ENCODE data around the gene SHPK. TPM values are rescaled to one million over a fixed set of nuclear protein-coding genes. Genes with fewer than 3 reads are reported as not detected.

SHPK gene
- total RNA-seq, 1 experiment from 2014 or later: 41.2 TPM

DNA sequence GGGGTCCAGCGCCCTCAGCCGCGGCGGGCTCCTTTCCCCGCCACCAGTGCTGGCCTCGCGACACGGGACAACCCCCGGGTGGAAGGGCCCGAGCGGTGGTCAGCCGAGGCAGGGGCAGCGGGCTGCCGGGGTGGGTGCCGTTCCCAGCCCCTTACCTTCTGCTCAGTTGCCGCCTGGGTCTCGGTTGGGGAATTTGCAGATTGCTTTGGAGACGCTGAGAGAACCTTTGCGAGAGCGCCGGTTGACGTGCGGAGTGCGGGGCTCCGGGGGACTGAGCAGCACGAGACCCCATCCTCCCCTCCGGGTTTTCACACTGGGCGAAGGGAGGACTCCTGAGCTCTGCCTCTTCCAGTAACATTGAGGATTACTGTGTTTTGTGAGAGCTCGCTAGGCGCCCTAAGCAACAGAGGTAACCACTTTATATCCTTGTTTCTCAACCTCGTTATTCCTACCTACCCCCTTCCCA lies 891 bp upstream of the SHPK start:
- no peak for DNase-seq (ENCODE audit: low spot score)
- in situ Hi-C loops (cut with HindIII; ENCODE audit: low sequenced_read_pairs): no loop called here

GRCh38 chr17:3635474-3636153 lies 436 bp downstream of the SHPK start:
- no peak for DNase-seq (ENCODE audit: low spot score)
- in situ Hi-C loops (cut with HindIII; ENCODE audit: low sequenced_read_pairs): no loop called here

GRCh38 chr17:3632287-3632686 lies 3.8 kb downstream of the SHPK start:
- DNase-seq (ENCODE audit: low spot score): no peak
- in situ Hi-C loops (cut with HindIII; ENCODE audit: low sequenced_read_pairs): no loop called here

GRCh38 chr17:3630781-3631180 lies 5.3 kb downstream of the SHPK start:
- in situ Hi-C loops (cut with HindIII; ENCODE audit: low sequenced_read_pairs): no loop called here
- no peak for DNase-seq (ENCODE audit: low spot score)

- in situ Hi-C loops (cut with HindIII; ENCODE audit: low sequenced_read_pairs): no loop called here
- DNase-seq (ENCODE audit: low spot score): no peak
These were observed 8.3 kb downstream of the SHPK start for GRCh38 chr17:3627769-3628167.

GRCh38 chr17:3626831-3627768 lies 8.9 kb downstream of the SHPK start:
- in situ Hi-C loops (cut with HindIII; ENCODE audit: low sequenced_read_pairs): no loop called here
- DNase-seq (ENCODE audit: low spot score): no peak

DNA sequence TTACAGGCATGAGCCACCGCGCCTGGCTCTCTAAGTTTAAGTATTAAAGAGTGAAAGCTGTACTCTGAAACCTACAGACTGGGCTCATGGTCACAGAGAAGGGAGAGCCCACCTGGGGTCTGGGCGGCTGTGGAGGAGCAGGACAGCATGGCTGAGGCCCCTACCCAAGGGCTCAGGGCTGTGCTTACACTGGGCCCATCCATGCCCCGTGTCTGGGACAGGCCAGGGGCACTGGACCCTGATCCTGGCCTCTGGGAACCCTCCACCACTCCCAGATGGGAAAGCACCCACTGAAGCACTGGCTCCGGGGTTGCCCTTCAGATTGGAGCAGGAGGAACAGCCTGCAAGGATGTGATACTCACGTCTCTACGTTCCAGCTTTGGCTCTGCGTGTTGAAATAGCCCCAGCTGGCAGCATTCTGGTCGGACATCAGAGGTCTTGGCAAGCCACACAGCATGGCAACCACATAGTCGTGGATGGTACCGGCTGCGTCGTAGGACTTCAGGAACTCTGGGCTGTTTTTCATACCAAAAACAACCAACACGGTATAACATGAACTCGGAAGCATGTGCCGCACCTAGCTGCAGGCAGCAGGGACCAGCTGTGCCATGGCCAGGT lies 13.0 kb downstream of the SHPK start:
- DNase-seq (ENCODE audit: low spot score): no peak
- in situ Hi-C loops (cut with HindIII; ENCODE audit: low sequenced_read_pairs): no loop called here

DNA sequence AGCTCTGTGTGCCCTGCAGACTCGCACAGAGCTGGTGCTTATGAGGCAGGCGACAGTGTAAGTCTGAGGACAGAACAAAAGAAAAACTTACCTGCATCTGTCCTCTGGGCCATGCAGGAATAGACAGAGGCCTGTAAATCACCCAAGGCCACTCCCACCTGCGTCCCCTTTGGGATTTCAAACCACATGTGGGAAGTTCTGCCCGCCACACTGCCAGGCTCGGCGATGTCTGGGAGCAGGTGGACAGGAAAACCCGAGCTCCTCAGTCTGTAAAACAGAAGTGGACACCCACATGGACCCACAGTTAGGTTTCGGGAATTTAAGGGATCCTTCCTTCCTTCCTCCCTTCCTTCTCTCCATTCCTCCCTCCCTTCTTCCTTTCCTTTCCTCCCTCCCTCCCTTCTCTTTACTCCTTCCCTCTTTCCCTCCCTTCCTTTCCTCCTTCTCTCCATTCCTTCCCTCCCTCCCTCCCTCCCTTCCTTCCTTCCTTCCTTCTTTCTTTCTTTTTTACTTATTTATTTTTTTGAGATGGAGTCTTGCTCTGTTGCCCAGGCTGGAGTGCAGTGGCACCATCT lies 14.8 kb downstream of the SHPK start:
- in situ Hi-C loops (cut with HindIII; ENCODE audit: low sequenced_read_pairs): no loop called here
- DNase-seq (ENCODE audit: low spot score): no peak

DNA sequence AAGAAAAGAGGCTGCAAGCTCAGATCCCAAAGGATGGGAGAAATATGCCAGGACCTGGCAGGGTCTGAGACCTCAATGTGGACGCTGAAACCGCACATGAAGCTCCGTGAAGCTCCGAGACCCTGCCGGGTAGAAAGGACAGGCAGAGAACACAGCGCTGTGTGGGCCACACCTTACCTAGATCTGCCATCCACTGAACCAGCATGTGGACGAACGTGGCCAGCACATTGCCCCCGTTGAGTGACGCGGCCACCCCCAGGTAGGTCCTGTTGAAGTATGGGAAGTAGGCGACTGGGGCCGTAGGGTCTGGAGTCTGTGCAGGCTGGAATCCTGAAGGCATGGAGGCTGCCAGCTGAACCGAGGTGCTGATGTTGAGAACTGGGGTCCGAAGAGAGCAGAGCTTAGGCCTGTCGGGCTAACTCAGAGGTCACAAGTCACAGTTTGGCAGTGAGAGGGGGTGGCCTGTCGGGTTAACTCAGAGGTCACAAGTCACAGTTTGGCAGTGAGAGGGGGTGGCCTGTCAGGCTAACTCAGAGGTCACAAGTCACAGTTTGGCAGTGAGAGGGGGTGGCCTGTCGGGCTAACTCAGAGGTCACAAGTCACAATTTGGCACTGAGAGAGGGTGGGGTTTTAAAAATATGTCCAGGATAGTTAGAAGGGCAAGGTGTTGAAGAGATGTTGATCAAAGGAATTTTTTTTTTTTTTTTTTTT lies 20.7 kb downstream of the SHPK start:
- in situ Hi-C loops (cut with HindIII; ENCODE audit: low sequenced_read_pairs): no loop called here

DNA sequence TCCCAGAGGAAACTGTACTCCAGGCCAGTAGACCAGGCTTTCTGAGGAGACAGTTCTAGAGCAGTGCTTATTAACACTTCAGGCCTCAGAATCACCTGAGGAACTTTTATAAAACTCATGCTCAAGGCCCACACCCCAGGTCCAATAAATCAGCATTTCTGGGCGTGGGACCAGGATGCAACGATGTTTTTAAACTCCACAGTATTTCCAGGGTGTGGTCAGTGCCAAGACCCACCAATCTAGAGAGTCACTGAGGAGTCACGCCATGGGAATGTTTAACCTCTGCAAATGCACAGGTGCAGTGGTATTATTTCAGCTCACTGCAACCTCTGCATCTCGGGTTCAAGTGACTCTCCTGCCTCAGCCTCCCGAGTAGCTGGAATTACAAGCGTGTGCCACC lies 22.9 kb downstream of the SHPK start:
- in situ Hi-C loops (cut with HindIII; ENCODE audit: low sequenced_read_pairs): no loop called here
- no peak for DNase-seq (ENCODE audit: low spot score)

More for the DNA sequence above, 20.7 kb downstream of the SHPK start:
- no peak for DNase-seq (ENCODE audit: low spot score)

GRCh38 chr17:3610523-3610922 lies 25.5 kb downstream of the SHPK start:
- in situ Hi-C loops (cut with HindIII; ENCODE audit: low sequenced_read_pairs): no loop called here
- no peak for DNase-seq (ENCODE audit: low spot score)

GRCh38 chr17:3609689-3610088 lies 26.4 kb downstream of the SHPK start:
- no peak for DNase-seq (ENCODE audit: low spot score)
- in situ Hi-C loops (cut with HindIII; ENCODE audit: low sequenced_read_pairs): no loop called here

DNA sequence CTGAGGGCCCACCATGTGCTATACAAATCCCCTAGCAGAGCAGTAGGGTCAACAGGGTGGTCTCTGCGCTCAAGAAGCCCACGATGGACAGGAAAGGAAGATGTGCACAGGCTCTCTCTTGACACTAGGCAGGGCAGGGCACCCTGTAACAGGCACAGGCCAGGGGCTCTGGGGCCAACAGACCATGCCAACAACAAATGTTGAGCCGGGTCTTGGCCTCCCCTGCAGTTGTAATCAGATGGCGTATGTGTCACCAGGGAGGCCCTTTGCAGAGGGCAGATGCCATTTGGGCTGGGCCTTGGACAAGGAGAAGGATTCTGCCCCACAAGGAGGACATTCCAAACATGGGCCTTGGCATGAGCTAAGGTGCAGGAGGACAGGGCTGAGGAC lies 32.2 kb downstream of the SHPK start:
- in situ Hi-C loops (cut with HindIII; ENCODE audit: low sequenced_read_pairs): no loop called here
- DNase-seq (ENCODE audit: low spot score): no peak

- in situ Hi-C loops (cut with HindIII; ENCODE audit: low sequenced_read_pairs): no loop called here
- no peak for DNase-seq (ENCODE audit: low spot score)
These were observed 32.8 kb downstream of the SHPK start for GRCh38 chr17:3603119-3603869.

DNA sequence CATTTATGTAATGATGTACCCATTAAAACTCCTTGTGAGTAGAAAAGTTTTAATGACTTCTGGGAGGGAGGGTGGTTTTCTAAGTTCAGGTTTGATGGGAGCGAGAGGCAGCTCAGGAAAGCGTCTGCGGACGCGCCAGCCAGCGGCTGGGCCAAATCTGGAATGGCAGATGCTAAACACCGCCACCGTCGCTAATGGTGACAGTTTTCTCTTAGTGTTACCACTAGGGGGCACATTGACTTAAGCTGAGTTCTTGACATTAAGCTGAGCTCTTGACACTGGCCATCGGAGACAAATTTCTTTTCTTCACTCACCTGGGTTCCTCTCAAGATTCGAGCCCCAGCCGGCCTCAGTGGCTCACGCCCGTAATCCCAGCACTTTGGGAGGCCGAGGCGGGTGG lies 33.6 kb downstream of the SHPK start:
- in situ Hi-C loops (cut with HindIII; ENCODE audit: low sequenced_read_pairs): no loop called here
- peak; percentile 8 for DNase-seq (ENCODE audit: low spot score)

- no peak for DNase-seq (ENCODE audit: low spot score)
- in situ Hi-C loops (cut with HindIII; ENCODE audit: low sequenced_read_pairs): no loop called here
These were observed 35.4 kb downstream of the SHPK start for GRCh38 chr17:3600529-3601205.

DNA sequence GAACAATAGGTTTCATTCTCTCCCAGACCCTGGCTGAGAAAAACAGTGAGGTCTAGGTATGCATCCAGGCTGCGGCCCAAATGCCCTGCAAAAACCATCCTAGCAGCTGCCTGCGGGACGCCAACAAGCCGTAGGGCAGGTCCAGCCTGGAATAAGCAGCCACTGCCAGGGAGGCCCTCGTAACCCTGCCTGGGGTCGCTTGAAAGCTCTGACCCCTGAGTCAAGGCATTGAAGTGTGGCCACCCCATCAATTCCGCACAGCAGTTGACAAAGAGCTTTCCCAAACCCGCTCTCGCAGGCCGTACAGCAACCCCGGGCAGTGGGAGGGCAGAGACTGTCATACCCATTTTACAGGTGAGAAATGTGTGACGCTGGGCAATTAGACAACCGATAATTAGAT lies 38.0 kb downstream of the SHPK start:
- in situ Hi-C loops (cut with HindIII; ENCODE audit: low sequenced_read_pairs): no loop called here
- no peak for DNase-seq (ENCODE audit: low spot score)
